A549 (cell line): ENCODE results near the gene SDC4. TPM values are rescaled to one million over a fixed set of nuclear protein-coding genes. Genes with fewer than 3 reads are reported as not detected.

Experiments
- ATAC-seq, 2 experiments: fragments of 200-7000 bp in 1 of 2; fragments of >200 bp in 1 of 2; cut with Nextera tagmentation in 1 of 2; cut with Tn5 transposase in 1 of 2; 3 replicates each; pipeline versions ENCODE4 v1.8.0 to v1.9.1; 2018 to 2020; ENCODE audit warnings: mild to moderate bottlenecking in 1 of 2, moderate library complexity in 1 of 2
- CTCF ChIA-PET: fragments of 300-600 bp; sonication (Branson Sonifier 250); formaldehyde crosslinking; extraction: SDS; loops from one replicate; lab custom pipeline; 2021; ENCODE audit warnings: antibody characterized with exemption, inconsistent platforms; lab: Yijun Ruan, JAX
- POLR2A ChIA-PET: fragments of 350-600 bp; formaldehyde crosslinking; extraction: SDS; loops from one replicate; lab custom pipeline; 2021; ENCODE audit warnings: antibody characterized with exemption, inconsistent platforms; lab: Yijun Ruan, JAX
- DNase-seq, 2 experiments: peaks; one replicate each; pipeline versions ENCODE4 v3.0.0 to v3.0.0-alpha.2; 2011 to 2016; ENCODE audit warnings: low read depth in 1 of 2, low spot score in 1 of 2
- FAIRE-seq: peaks from 2 replicates; lab custom pipeline; 2011; peaks lifted over from hg19 to GRCh38; lab: Jason Lieb, UNC
- H3K27ac ChIP-seq, 2 experiments: fragments of >200 bp; sonication (Bioruptor Twin); formaldehyde crosslinking; 3 replicates each; pipeline ENCODE4 v1.5.1; 2016 to 2017
- H3K4me1 ChIP-seq: fragments of >200 bp; sonication (Bioruptor Twin); formaldehyde crosslinking; 3 replicates; pipeline ENCODE4 v1.6.1; 2016
- H3K4me2 ChIP-seq: fragments of >200 bp; sonication (Bioruptor Twin); formaldehyde crosslinking; 3 replicates; pipeline ENCODE4 v1.6.1; 2016
- H3K4me3 ChIP-seq: fragments of >200 bp; sonication (Bioruptor Twin); formaldehyde crosslinking; 3 replicates; pipeline ENCODE4 v1.5.1; 2016
- H3K9me3 ChIP-seq: fragments of >200 bp; sonication (Bioruptor Twin); formaldehyde crosslinking; 3 replicates; pipeline ENCODE4 v1.6.1; 2016
- BCL3 ChIP-seq: fragments of >200 bp; sonication (Bioruptor Twin); formaldehyde crosslinking; IDR thresholded peaks from 3 replicates; pipeline ENCODE4 v1.6.1; 2016
- CBX2 ChIP-seq: fragments of 200-600 bp; sonication (generic); IDR thresholded peaks from 2 replicates; pipeline ENCODE4 v1.6.1; 2016; ENCODE audit warnings: low read depth, mild to moderate bottlenecking, borderline replicate concordance
- CHD4 ChIP-seq: fragments of 200-600 bp; sonication (generic); IDR thresholded peaks from 2 replicates; pipeline ENCODE4 v1.6.1; 2016; ENCODE audit warnings: antibody characterized with exemption, mild to moderate bottlenecking, borderline replicate concordance
- CTCF ChIP-seq: fragments of >200 bp; sonication (Bioruptor Twin); formaldehyde crosslinking; IDR thresholded peaks from 3 replicates; pipeline ENCODE4 v1.5.1; 2016
- E2F6 ChIP-seq: IDR thresholded peaks from 2 replicates; pipeline ENCODE4 v1.6.1; 2012; ENCODE audit warnings: low read depth, borderline replicate concordance
- EHMT2 ChIP-seq: fragments of 200-600 bp; sonication (generic); IDR thresholded peaks from 2 replicates; pipeline ENCODE4 v1.6.1; 2016; ENCODE audit warnings: antibody characterized with exemption, low read depth, mild to moderate bottlenecking, moderate library complexity
- ESRRA ChIP-seq: fragments of 150-350 bp; IDR thresholded peaks from 2 replicates; pipeline ENCODE4 v1.6.1; 2014; ENCODE audit warnings: mild to moderate bottlenecking, low read length, borderline replicate concordance
- FOSB ChIP-seq: fragments of 250-450 bp; sonication (Bioruptor Pico); IDR thresholded peaks from 2 replicates; pipeline ENCODE4 v1.5.0; 2020; ENCODE audit warnings: mild to moderate bottlenecking, moderate library complexity
- FOSL2 ChIP-seq, 2 experiments: fragments of 450-650 bp in 1 of 2; fragments of >200 bp in 1 of 2; sonication (Bioruptor Twin) in 1 of 2; formaldehyde crosslinking; IDR thresholded peaks; 2 replicates each; pipeline versions ENCODE4 v1.5.0 to v1.6.1; 2016 to 2020; ENCODE audit warnings: mild to moderate bottlenecking in 1 of 2, moderate library complexity in 1 of 2
- HEYL ChIP-seq: fragments of 250-450 bp; sonication (Bioruptor Pico); IDR thresholded peaks from 2 replicates; pipeline ENCODE4 v1.8.0; 2021; ENCODE audit warnings: mild to moderate bottlenecking, moderate library complexity
- HOXA7 ChIP-seq: fragments of 250-450 bp; sonication (Bioruptor Pico); IDR thresholded peaks from 2 replicates; pipeline ENCODE4 v1.5.0; 2020; ENCODE audit warnings: mild to moderate bottlenecking, moderate library complexity
- HOXB5 ChIP-seq: fragments of 250-450 bp; sonication (Bioruptor Pico); IDR thresholded peaks from 2 replicates; pipeline ENCODE4 v1.5.0; 2020; ENCODE audit warnings: mild to moderate bottlenecking, moderate library complexity
- JUN ChIP-seq, 2 experiments: fragments of >200 bp; sonication (Bioruptor Twin); formaldehyde crosslinking; IDR thresholded peaks; 2 replicates in 1 of 2; 3 replicates in 1 of 2; pipeline ENCODE4 v1.6.1; 2016 to 2017
- JUNB ChIP-seq: fragments of >200 bp; sonication (Bioruptor Twin); formaldehyde crosslinking; IDR thresholded peaks from 2 replicates; pipeline ENCODE4 v1.6.1; 2016
- KDM5A ChIP-seq: fragments of 200-600 bp; sonication (generic); IDR thresholded peaks from 2 replicates; pipeline ENCODE4 v1.6.1; 2016; ENCODE audit warnings: antibody characterized with exemption, mild to moderate bottlenecking
- MAFK ChIP-seq: fragments of 450-650 bp; IDR thresholded peaks from 2 replicates; pipeline ENCODE4 v1.6.1; 2014; ENCODE audit not compliant: partially characterized antibody
- PBX3 ChIP-seq: IDR thresholded peaks from 2 replicates; pipeline ENCODE4 v1.6.1; 2012
- PHF8 ChIP-seq: fragments of 200-600 bp; sonication (generic); IDR thresholded peaks from 2 replicates; pipeline ENCODE4 v1.6.1; 2016; ENCODE audit warnings: low read depth, mild to moderate bottlenecking, antibody characterized with exemption, moderate library complexity, borderline replicate concordance
- POLR2AphosphoS2 ChIP-seq: conservative IDR thresholded peaks from 2 replicates; pipeline ENCODE4 v1.6.1; 2012; ENCODE audit warnings: low read length, improper control_type of control experiment, inconsistent platforms
- RAD21 ChIP-seq, 2 experiments: fragments of >200 bp in 1 of 2; sonication (Bioruptor Twin) in 1 of 2; formaldehyde crosslinking in 1 of 2; IDR thresholded peaks in 1 of 2; conservative IDR thresholded peaks in 1 of 2; 2 replicates in 1 of 2; 3 replicates in 1 of 2; pipeline ENCODE4 v1.6.1; 2012 to 2018; ENCODE audit warnings: inconsistent platforms in 1 of 2
- RARB ChIP-seq: fragments of 250-450 bp; sonication (Bioruptor Pico); IDR thresholded peaks from 2 replicates; pipeline ENCODE4 v1.8.0; 2021; ENCODE audit warnings: mild to moderate bottlenecking, moderate library complexity
- RFX5 ChIP-seq: fragments of 450-650 bp; IDR thresholded peaks from 2 replicates; pipeline ENCODE4 v1.7.1; 2014; ENCODE audit warnings: antibody characterized with exemption, mild to moderate bottlenecking, moderate library complexity
- SMC3 ChIP-seq: fragments of >200 bp; sonication (Bioruptor Twin); formaldehyde crosslinking; IDR thresholded peaks from 3 replicates; pipeline ENCODE4 v1.6.1; 2018; ENCODE audit warnings: inconsistent platforms
- SREBF2 ChIP-seq: fragments of 450-650 bp; IDR thresholded peaks from 2 replicates; pipeline ENCODE4 v1.6.1; 2014; ENCODE audit warnings: mild to moderate bottlenecking, moderate library complexity
- TP53 ChIP-seq: fragments of 250-450 bp; sonication (Bioruptor Pico); IDR thresholded peaks from 2 replicates; pipeline ENCODE4 v1.5.0; 2021; ENCODE audit warnings: mild to moderate bottlenecking, moderate library complexity
- ZC3H11A ChIP-seq: fragments of 450-650 bp; IDR thresholded peaks from 2 replicates; pipeline ENCODE4 v1.6.1; 2014; ENCODE audit warnings: antibody characterized with exemption, mild to moderate bottlenecking
- ZSCAN20 ChIP-seq: fragments of 250-450 bp; sonication (Bioruptor Pico); IDR thresholded peaks from 2 replicates; pipeline ENCODE4 v1.8.0; 2022; ENCODE audit warnings: mild to moderate bottlenecking, moderate library complexity
- WGBS: methylation state at CpG from one replicate; pipeline ENCODE4 v1.1.6; 2017; ENCODE audit errors: missing lambda C conversion rate; 5-methylcytosine and 5-hydroxymethylcytosine counted together
- polyA plus RNA-seq, 4 experiments: library from polyadenylated mRNA; depleted of rRNA in 3 of 4; stranded (reverse); fragments of >200 nt; fragmentation: RNase III in 1 of 4; extraction: RNeasy Plus Mini Kit Qiagen cat#74134 plus additional on column Dnase treatment in 1 of 4; gene quantifications; 2 replicates in 3 of 4; 3 replicates in 1 of 4; pipeline ENCODE4 v1.2.3, GENCODE V29; 2011 to 2017

Gene SDC4
- polyA plus RNA-seq, 2 of the 4 experiments (the other 2 are of a cell fraction): 27.4 to 35.6 TPM

- Histone ChIP-seq H3K4me3 (no peak overlapping the region), H3K9me3 (no peaks in the 10 kb centered on the region), H3K4me1 (no peaks in the 10 kb centered on the region; the same call in 2 of the 3 replicates), H3K27ac (no peak overlapping the region), H3K4me2 (no peak overlapping the region)
- POLR2A ChIA-PET: interaction anchor here (1.1 to 1.2 kb wide), 3 partner anchors 23 to 39 kb away, joined by 3 to 5 read pairs (median 3); partner anchors contain the start of gene SYS1
- FAIRE-seq (no peak), DNase-seq (no peak), ATAC-seq (no peak)
- TF ChIP-seq JUNB: no peak
- no peak for TF ChIP-seq FOSB (CRISPR knock-in tag)
- no peak for TF ChIP-seq E2F6
- TF ChIP-seq MAFK: no peak
- TF ChIP-seq HOXB5 (CRISPR knock-in tag): no peak
- no peak for TF ChIP-seq RARB
- TF ChIP-seq KDM5A: no peak
- no peak for TF ChIP-seq EHMT2
- no peak for TF ChIP-seq CHD4
- TF ChIP-seq PHF8: no peak
- TF ChIP-seq, all 56 proteins: peak for 0
- CTCF ChIA-PET: interaction anchor here (0.7 to 10.0 kb wide), 21 partner anchors 9 to 447 kb away, joined by 3 to 135 read pairs (median 6); partner anchors contain the start of gene SYS1
These were observed 24.5 kb downstream of the SDC4 start for GRCh38 chr20:45323731-45324130.

GRCh38 chr20:45322952-45323383 lies 25.3 kb downstream of the SDC4 start:
- H3K4me2 ChIP-seq: no peak overlapping the region
- ATAC-seq: peak; percentile 61 to 71
- TF ChIP-seq SMC3 (peak; percentile 78), KDM5A (no peak), RAD21 (conservative IDR thresholded peaks at IDR 0.05 in 1 of 2, IDR thresholded peaks at IDR 0.05 in 1 of 2) (peak; percentile 81 to 82), MAFK (no peak), CTCF (peak; percentile 59)
- TF ChIP-seq, all 56 proteins: peak for 3
- FAIRE-seq: no peak
- peak in 1 of 2 experiments; percentile 63 for DNase-seq
- H3K27ac ChIP-seq: no peak overlapping the region
- WGBS: 80% methylated on average over 7 of the region's 7 CpGs
- no peak overlapping the region for H3K4me3 ChIP-seq
- ChIA-PET POLR2A (interaction anchor here (0.5 to 1.2 kb wide), 7 partner anchors 12 to 448 kb away, joined by 3 to 5 read pairs (median 3); partner anchors contain the start of gene SYS1), CTCF (interaction anchor here (0.5 to 10.0 kb wide), 31 partner anchors 10 to 861 kb away, joined by 3 to 135 read pairs (median 4); partner anchors contain the start of gene SYS1)
- no peaks in the 10 kb centered on the region; the same call in 2 of the 3 replicates for H3K4me1 ChIP-seq
- no peaks in the 10 kb centered on the region for H3K9me3 ChIP-seq

- POLR2A ChIA-PET: no interaction called here
- TF ChIP-seq CBX2: no peak
- no peak for TF ChIP-seq TP53 (CRISPR knock-in tag)
- no peak for TF ChIP-seq ZSCAN20 (CRISPR knock-in tag)
- no peak for TF ChIP-seq HOXA7
- TF ChIP-seq HEYL (CRISPR knock-in tag): no peak
- TF ChIP-seq ZC3H11A: no peak
- TF ChIP-seq JUN (IDR thresholded peaks at IDR 0.05): no peak
- TF ChIP-seq PBX3: no peak
- TF ChIP-seq RFX5: no peak
- TF ChIP-seq KDM5A: no peak
- no peak for TF ChIP-seq BCL3
- no peak for TF ChIP-seq SREBF2
- TF ChIP-seq ESRRA: no peak
- TF ChIP-seq POLR2AphosphoS2: no peak
- no peak for TF ChIP-seq FOSL2 (IDR thresholded peaks at IDR 0.05)
- no peak for TF ChIP-seq FOSL2 (CRISPR knock-in tag; IDR thresholded peaks at IDR 0.05)
- no peak for TF ChIP-seq RAD21 (conservative IDR thresholded peaks at IDR 0.05 in 1 of 2, IDR thresholded peaks at IDR 0.05 in 1 of 2)
- no peak for TF ChIP-seq RARB
- no peak for TF ChIP-seq FOSB (CRISPR knock-in tag)
- TF ChIP-seq, all 56 proteins: peak for 0
- H3K4me2 ChIP-seq: no peak overlapping the region
- ATAC-seq (no peak), FAIRE-seq (no peak), DNase-seq (no peak)
- WGBS: 84% methylated on average over 5 of the region's 5 CpGs
- H3K9me3 ChIP-seq: no peaks in the 10 kb centered on the region
- H3K4me1 ChIP-seq: no peaks in the 10 kb centered on the region; the same call in 2 of the 3 replicates
- H3K27ac ChIP-seq: no peak overlapping the region
- CTCF ChIA-PET: interaction anchor here (0.6 to 10.0 kb wide), 19 partner anchors 13 to 453 kb away, joined by 3 to 135 read pairs (median 18); partner anchors contain the start of genes SDC4 and SYS1
- H3K4me3 ChIP-seq: no peak overlapping the region
These were observed 27.2 kb downstream of the SDC4 start for GRCh38 chr20:45320948-45321595.
